Fibroblast of skin of abdomen (primary cell): ENCODE results near the gene SLC2A13.
"Not testable (repeated sequence)": the region's sequence is repeated elsewhere in the genome, so short reads cannot be mapped to it uniquely, and the experiment has no call there.

Experiments
- DNase-seq: peaks from one replicate; pipeline ENCODE4 v3.0.0-alpha.2; 2013

The SLC2A13 gene

GRCh38 chr12:39923364-39923763 lies 182.5 kb downstream of the SLC2A13 start:
- no peak for DNase-seq

GRCh38 chr12:39922598-39922997 lies 183.3 kb downstream of the SLC2A13 start:
- DNase-seq = not testable (repeated sequence)

GRCh38 chr12:39920647-39921046 lies 185.2 kb downstream of the SLC2A13 start:
- DNase-seq = no peak

- no peak for DNase-seq
Observed at GRCh38 chr12:39920222-39920621, 185.7 kb downstream of the SLC2A13 start.

GRCh38 chr12:39919790-39920189 lies 186.1 kb downstream of the SLC2A13 start:
- no peak for DNase-seq

- DNase-seq = no peak
Observed at GRCh38 chr12:39915249-39915648, 190.6 kb downstream of the SLC2A13 start.

GRCh38 chr12:39912211-39912980 lies 193.5 kb downstream of the SLC2A13 start:
- no peak for DNase-seq

GRCh38 chr12:39906237-39906636 lies 199.6 kb downstream of the SLC2A13 start:
- DNase-seq = no peak

- DNase-seq = peak; percentile 59
Observed at GRCh38 chr12:39905152-39905551, 200.7 kb downstream of the SLC2A13 start.

- DNase-seq = no peak
Observed at GRCh38 chr12:39902821-39903220, 203.1 kb downstream of the SLC2A13 start.

GRCh38 chr12:39897315-39897714 lies 208.6 kb downstream of the SLC2A13 start:
- DNase-seq = no peak

- not testable (repeated sequence) for DNase-seq
Observed at GRCh38 chr12:39893388-39893787, 212.5 kb downstream of the SLC2A13 start.

GRCh38 chr12:39892146-39892545 lies 213.7 kb downstream of the SLC2A13 start:
- DNase-seq = no peak

GRCh38 chr12:39887856-39888255 lies 218.0 kb downstream of the SLC2A13 start:
- no peak for DNase-seq

- no peak for DNase-seq
Observed at GRCh38 chr12:39886106-39886505, 219.8 kb downstream of the SLC2A13 start.

GRCh38 chr12:39884616-39885125 lies 221.2 kb downstream of the SLC2A13 start:
- DNase-seq = no peak

GRCh38 chr12:39883411-39883810 lies 222.5 kb downstream of the SLC2A13 start:
- no peak for DNase-seq

GRCh38 chr12:39878753-39879152 lies 227.1 kb downstream of the SLC2A13 start:
- no peak for DNase-seq

GRCh38 chr12:39875721-39876120 lies 230.2 kb downstream of the SLC2A13 start:
- DNase-seq = no peak

GRCh38 chr12:39874785-39875184 lies 231.1 kb downstream of the SLC2A13 start:
- no peak for DNase-seq

- DNase-seq = no peak
Observed at GRCh38 chr12:39873065-39873464, 232.8 kb downstream of the SLC2A13 start.

GRCh38 chr12:39872425-39872824 lies 233.5 kb downstream of the SLC2A13 start:
- no peak for DNase-seq

GRCh38 chr12:39868328-39868725 lies 237.6 kb downstream of the SLC2A13 start:
- no peak for DNase-seq

- no peak for DNase-seq
Observed at GRCh38 chr12:39867631-39868327, 238.1 kb downstream of the SLC2A13 start.
